Measurements from ENCODE around the gene HS3ST3A1. TPM values are rescaled to one million over a fixed set of nuclear protein-coding genes. Genes with fewer than 3 reads are reported as not detected.

HS3ST3A1 gene
- total and polyA plus RNA-seq, 2 of the 8 experiments (the other 6 are each of a cell fraction or from before 2014, with no cell fraction given) = 5.4 to 5.7 TPM

DNA sequence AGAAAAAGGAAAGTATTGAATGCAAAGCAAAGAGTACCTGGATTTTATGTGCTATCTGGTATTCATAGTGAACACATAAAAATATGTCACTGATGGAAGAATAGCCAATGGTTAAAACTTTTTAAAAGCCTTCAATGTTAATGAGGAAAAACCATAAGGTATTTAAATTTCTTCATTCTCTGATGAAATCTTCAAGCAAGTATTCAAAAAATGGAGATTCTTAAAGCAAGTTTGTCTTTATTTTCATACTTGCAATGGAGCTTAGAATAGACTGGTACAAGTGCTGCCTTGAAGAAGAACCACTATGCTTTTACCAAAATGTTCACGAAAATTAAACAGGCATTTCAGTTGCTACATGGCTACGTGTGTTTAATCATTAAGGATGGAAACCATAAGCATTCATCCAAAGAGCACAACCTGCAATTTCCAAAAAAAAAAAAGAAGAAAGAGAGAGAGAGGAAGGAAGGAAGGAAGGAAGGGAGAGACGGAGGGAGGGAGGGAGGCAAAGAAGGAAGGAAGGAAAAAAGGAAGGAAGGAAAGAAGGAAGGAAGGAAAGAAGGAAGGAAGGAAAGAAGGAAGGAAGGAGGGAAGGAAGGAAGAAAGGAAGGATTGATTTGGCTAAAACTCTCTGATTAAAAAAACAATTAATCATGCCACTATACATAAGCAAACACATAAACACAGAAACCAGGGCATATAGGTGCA lies 17.6 kb downstream of the HS3ST3A1 start:
- H3K9ac ChIP-seq (replicated peaks in 1 of 4; ENCODE audit: extremely low read depth in 1 of 4, low read depth in 3 of 4, low read length in 3 of 4) = no peak overlapping the region
- H3K4ac ChIP-seq (replicated peaks; ENCODE audit: insufficient read length, low read depth, low read length) = no peak overlapping the region
- H3K27me3 ChIP-seq (replicated peaks in 1 of 4; ENCODE audit: control insufficient read depth in 3 of 4, extremely low read depth in 1 of 4, insufficient read depth in 3 of 4, low read length in 3 of 4) = no peaks in the 10 kb centered on the region
- H3K23me2 ChIP-seq (ENCODE audit: low read depth, low read length) = no peaks in the 10 kb centered on the region
- FAIRE-seq (no peak), DNase-seq (ENCODE audit: low read depth in 1 of 2, low spot score in 2 of 2) (no peak)
- H3K79me2 ChIP-seq (ENCODE audit: control insufficient read depth in 1 of 2, insufficient read depth in 2 of 2, low read length in 2 of 2) = 0 out of 4 replicates have a peak, but pooled peaks cover 0 to 4% of the 10 kb centered on the region in 2 experiments
- no peaks in the 10 kb centered on the region for H4K20me1 ChIP-seq (replicated peaks in 1 of 2; ENCODE audit: control insufficient read depth in 1 of 2, insufficient read depth in 2 of 2, low read length in 2 of 2)
- H2AK5ac ChIP-seq (ENCODE audit: low read depth, low read length) = no peak overlapping the region
- no peak overlapping the region for H3K14ac ChIP-seq (ENCODE audit: insufficient read length)
- no peak overlapping the region for H2BK20ac ChIP-seq (ENCODE audit: low read length)
- H3K4me2 ChIP-seq (ENCODE audit: insufficient read depth in 1 of 2, low read depth in 2 of 2, low read length in 2 of 2) = no peak overlapping the region
- H3K23ac ChIP-seq (ENCODE audit: insufficient read length) = no peak overlapping the region
- ChIA-PET POLR2A (ENCODE audit: partially characterized antibody) (no interaction called here), CTCF (ENCODE audit: partially characterized antibody) (no interaction called here)
- H3K79me1 ChIP-seq (ENCODE audit: low read depth, low read length) = no peaks in the 10 kb centered on the region; the same call in 1 of the 2 replicates
- no peak overlapping the region for H4K5ac ChIP-seq (ENCODE audit: insufficient read length, low read depth, low read length)
- H3K4me1 ChIP-seq (replicated peaks in 1 of 4; ENCODE audit: control insufficient read depth in 3 of 4, insufficient read depth in 4 of 4, low read length in 3 of 4) = no peaks in the 10 kb centered on the region
- H3K56ac ChIP-seq (replicated peaks; ENCODE audit: insufficient read length, low read depth, low read length) = no peak overlapping the region
- H3K4me3 ChIP-seq (ENCODE audit: extremely low read depth in 1 of 4, insufficient read depth in 2 of 4, low read depth in 3 of 4, low read length in 4 of 4) = no peak overlapping the region
- H2BK120ac ChIP-seq (replicated peaks; ENCODE audit: low read depth, low read length) = no peak overlapping the region
- H4K8ac ChIP-seq (ENCODE audit: extremely low read depth, insufficient read depth, low read length) = no peak overlapping the region
- H3K9me3 ChIP-seq (ENCODE audit: insufficient read depth in 2 of 2, low read depth in 1 of 2, low read length in 1 of 2) = no peaks in the 10 kb centered on the region
- H3K18ac ChIP-seq (ENCODE audit: extremely low read depth, low read length) = no peak overlapping the region
- no peak overlapping the region for H2AFZ ChIP-seq (ENCODE audit: low read length)
- no peaks in the 10 kb centered on the region for H3K36me3 ChIP-seq (ENCODE audit: control insufficient read depth in 2 of 4, insufficient read depth in 4 of 4, low read length in 3 of 4)
- TF ChIP-seq SP2 (IDR thresholded peaks at IDR 0.05; ENCODE audit: low read length) (no peak), JUN (IDR thresholded peaks at IDR 0.05; ENCODE audit: low read depth, low read length) (no peak), KDM5A (IDR thresholded peaks at IDR 0.05; ENCODE audit: low read length) (no peak), GABPA (IDR thresholded peaks at IDR 0.05; ENCODE audit: borderline replicate concordance, insufficient read depth, low read length) (no peak)
- no peak overlapping the region for H3K27ac ChIP-seq (ENCODE audit: low read depth, low read length)
- WGBS, 2 experiments (ENCODE audit: extremely low coverage in 1 of 2, insufficient coverage in 1 of 2, insufficient read length in 1 of 2, insufficient replicate concordance in 2 of 2, low coverage in 1 of 2, low lambda C conversion rate in 2 of 2, missing lambda C conversion rate in 1 of 2) = 79% methylated on average over 3 of the region's 3 CpGs; no CpG with 5 or more reads in 1 of the 2 experiments
- no peak overlapping the region for H2BK12ac ChIP-seq (ENCODE audit: low read depth, low read length)
- no peak overlapping the region for H2BK5ac ChIP-seq (ENCODE audit: low read depth, low read length)
- no peak overlapping the region for H2BK15ac ChIP-seq (ENCODE audit: low read length)
- H4K91ac ChIP-seq (replicated peaks; ENCODE audit: insufficient read length, low read length) = no peak overlapping the region
